Prostate gland (tissue), 2 donors: ENCODE data around the gene ANKRD12. TPM values are rescaled to one million over a fixed set of nuclear protein-coding genes. Genes with fewer than 3 reads are reported as not detected.
"Not testable (repeated sequence)": the region's sequence is repeated elsewhere in the genome, so short reads cannot be mapped to it uniquely, and the experiment has no call there.

Experiments
- DNase-seq: peaks from one replicate; pipeline ENCODE4 v3.0.0-alpha.2; 2019; ENCODE audit warnings: low spot score
- H3K27ac ChIP-seq, 2 donors: fragments of 200-600 bp; sonication (generic); 2 replicates each; pipeline ENCODE4 v1.5.1; 2017 to 2019
- H3K27me3 ChIP-seq: fragments of 200-600 bp; sonication (generic); replicated peaks from 2 replicates; pipeline ENCODE4 v1.5.1; 2019; ENCODE audit not compliant: insufficient read depth
- H3K36me3 ChIP-seq, 2 donors: fragments of 200-600 bp; sonication (generic); 1 replicate in 1 of 2; 2 replicates in 1 of 2; pipeline versions ENCODE4 v1.5.1 to v1.8.1; 2017 to 2019
- H3K4me1 ChIP-seq: fragments of 200-600 bp; sonication (generic); replicated peaks from 2 replicates; pipeline ENCODE4 v1.5.1; 2019
- H3K4me3 ChIP-seq, 2 donors: fragments of 200-600 bp; sonication (generic); 2 replicates each; pipeline ENCODE4 v1.5.1; 2017 to 2019
- H3K9me3 ChIP-seq: fragments of 200-600 bp; sonication (generic); 2 replicates; pipeline ENCODE4 v1.5.1; 2017
- CTCF ChIP-seq, 4 experiments: fragments of 200-600 bp in 2 of 4; fragments of 450-650 bp in 2 of 4; sonication (generic) in 2 of 4; IDR thresholded peaks; 1 replicate in 3 of 4; 2 replicates in 1 of 4; pipeline ENCODE4 v1.5.1; 2016 to 2019; ENCODE audit warnings: antibody characterized with exemption in 4 of 4, mild to moderate bottlenecking in 2 of 4, moderate library complexity in 2 of 4
- POLR2A ChIP-seq: fragments of 450-650 bp; IDR thresholded peaks from one replicate; pipeline ENCODE4 v1.6.1; 2016; ENCODE audit warnings: antibody characterized with exemption, mild to moderate bottlenecking
- POLR2AphosphoS5 ChIP-seq: sonication (generic); formaldehyde crosslinking; IDR thresholded peaks from one replicate; pipeline ENCODE4 v1.6.1; 2017; ENCODE audit warnings: antibody characterized with exemption
- WGBS: methylation state at CpG from one replicate; pipeline ENCODE4 v1.1.5; 2018; 5-methylcytosine and 5-hydroxymethylcytosine counted together
- intact Hi-C: fragments of 100-400 bp; cut with DNase I; formaldehyde crosslinking; loops from one replicate; pipeline ENCODE4 v1.14.2; 2022
- total RNA-seq, 2 donors: library from RNA; depleted of rRNA; stranded (reverse); fragments of >200 nt; gene quantifications; one replicate each; pipeline ENCODE4 v1.1.0, GENCODE V29; 2016

Gene ANKRD12
- total RNA-seq, 2 donors from 2014 or later, result 38.7 to 50.1 TPM

GRCh38 chr18:9091066-9091476, 45.5 kb upstream of the ANKRD12 start:
- H3K27ac ChIP-seq, result no peak overlapping the region
- H3K27me3 ChIP-seq, result no peaks in the 10 kb centered on the region
- intact Hi-C loops, result no loop called here
- no peaks in the 10 kb centered on the region for H3K9me3 ChIP-seq
- no peaks in the 10 kb centered on the region for H3K36me3 ChIP-seq
- no peak for TF ChIP-seq POLR2A
- TF ChIP-seq CTCF (IDR thresholded peaks at IDR 0.05), result no peak
- TF ChIP-seq POLR2AphosphoS5, result no peak
- H3K4me1 ChIP-seq, result no peaks in the 10 kb centered on the region
- WGBS, result 87% methylated on average over 4 of the region's 4 CpGs
- H3K4me3 ChIP-seq, result no peak overlapping the region
- no peak for DNase-seq

- intact Hi-C loops, result no loop called here
- WGBS, result 31% methylated on average over 2 of the region's 2 CpGs
- Histone ChIP-seq H3K9me3 (no peaks in the 10 kb centered on the region), H3K4me3 (no peak overlapping the region), H3K27me3 (no peaks in the 10 kb centered on the region), H3K36me3 (no peaks in the 10 kb centered on the region), H3K27ac (no peak overlapping the region), H3K4me1 (no peaks in the 10 kb centered on the region)
- DNase-seq, result no peak
- TF ChIP-seq POLR2AphosphoS5, result no peak
- no peak for TF ChIP-seq CTCF (IDR thresholded peaks at IDR 0.05)
- TF ChIP-seq POLR2A, result no peak
Measured at GRCh38 chr18:9092665-9093064, 43.9 kb upstream of the ANKRD12 start.

- DNase-seq, H3K36me3 ChIP-seq, H3K9me3 ChIP-seq, H3K27ac ChIP-seq, intact Hi-C loops, H3K4me1 ChIP-seq, H3K27me3 ChIP-seq, H3K4me3 ChIP-seq: not testable (repeated sequence)
- WGBS, result 93% methylated on average over 2 of the region's 3 CpGs
Measured at GRCh38 chr18:9093109-9093508, 43.5 kb upstream of the ANKRD12 start.

- H3K9me3 ChIP-seq, result no peaks in the 10 kb centered on the region
- no peak for DNase-seq
- 67% methylated on average over 7 of the region's 7 CpGs for WGBS
- H3K36me3 ChIP-seq, result no peaks in the 10 kb centered on the region
- H3K27ac ChIP-seq, result no peak overlapping the region
- intact Hi-C loops, result no loop called here
- no peaks in the 10 kb centered on the region for H3K27me3 ChIP-seq
- no peaks in the 10 kb centered on the region for H3K4me1 ChIP-seq
- TF ChIP-seq CTCF (IDR thresholded peaks at IDR 0.05) (no peak), POLR2A (no peak), POLR2AphosphoS5 (no peak)
- no peak overlapping the region for H3K4me3 ChIP-seq
Measured at GRCh38 chr18:9094307-9095226, 42.0 kb upstream of the ANKRD12 start.

- Histone ChIP-seq H3K36me3 (no peaks in the 10 kb centered on the region), H3K4me1 (no peaks in the 10 kb centered on the region), H3K4me3 (no peak overlapping the region), H3K27me3 (no peaks in the 10 kb centered on the region), H3K27ac (no peak overlapping the region), H3K9me3 (no peaks in the 10 kb centered on the region)
- TF ChIP-seq POLR2A (no peak), CTCF (IDR thresholded peaks at IDR 0.05) (no peak), POLR2AphosphoS5 (no peak)
- WGBS, result 55% methylated on average over 9 of the region's 9 CpGs
- DNase-seq, result no peak
- intact Hi-C loops, result no loop called here
Measured at GRCh38 chr18:9095297-9096006, 41.1 kb upstream of the ANKRD12 start.
